GM12878 (cell line): ENCODE data around the gene PTX4. TPM values are rescaled to one million over a fixed set of nuclear protein-coding genes. Genes with fewer than 3 reads are reported as not detected.

Experiments used
- ATAC-seq: fragments of 200-7000 bp; cut with Tn5 transposase; 3 replicates; pipeline ENCODE4 v1.9.1; 2020; ENCODE audit warnings: mild to moderate bottlenecking, moderate library complexity
- BruUV-seq: library from RNA; stranded (reverse); fragments of 400-500 nt; replicated peaks from 2 replicates; lab custom pipeline; 2021; lab: Mats Ljungman, UMichigan
- CTCF ChIA-PET: fragments of 300-600 bp; sonication (Branson Sonifier 250); formaldehyde crosslinking; extraction: SDS; loops from one replicate; lab custom pipeline; 2021; ENCODE audit warnings: inconsistent platforms; lab: Yijun Ruan, JAX
- POLR2A ChIA-PET: fragments of 350-600 bp; formaldehyde crosslinking; extraction: SDS; loops from one replicate; lab custom pipeline; 2021; ENCODE audit warnings: inconsistent platforms; lab: Charles Lee
- RAD21 ChIA-PET: fragments of 300-600 bp; sonication (Branson Sonifier 250); formaldehyde crosslinking; loops from one replicate; lab custom pipeline; 2023; ENCODE audit warnings: antibody characterized with exemption; ENCODE audit not compliant: unreplicated experiment; lab: Charles Lee
- SMC1A ChIA-PET: fragments of 300-600 bp; sonication (Branson Sonifier 250); formaldehyde crosslinking; loops from one replicate; lab custom pipeline; 2023; ENCODE audit not compliant: unreplicated experiment, uncharacterized antibody; lab: Charles Lee
- DNase-seq: peaks from one replicate; pipeline ENCODE4 v3.0.0-alpha.2; 2011; ENCODE audit warnings: low read depth, low spot score
- FAIRE-seq: peaks from 3 replicates; lab custom pipeline; 2011; peaks lifted over from hg19 to GRCh38; lab: Jason Lieb, UNC
- H2AFZ ChIP-seq: 2 replicates; pipeline ENCODE4 v1.6.0; 2011; ENCODE audit warnings: low read depth, low read length, control low read depth; ENCODE audit not compliant: control insufficient read depth
- H3K27ac ChIP-seq: 2 replicates; pipeline ENCODE4 v1.5.1; 2011; ENCODE audit warnings: control low read depth; ENCODE audit not compliant: control insufficient read depth, insufficient read depth
- H3K27me3 ChIP-seq, 2 experiments: replicated peaks in 1 of 2; 2 replicates each; pipeline versions ENCODE4 v1.6.0 to v1.6.1; 2011; ENCODE audit warnings: low read length in 1 of 2; ENCODE audit not compliant: control insufficient read depth in 2 of 2, insufficient read depth in 2 of 2
- H3K36me3 ChIP-seq, 2 experiments: 2 replicates each; pipeline ENCODE4 v1.5.1; 2011; ENCODE audit warnings: low read length in 1 of 2; ENCODE audit not compliant: control insufficient read depth in 2 of 2, insufficient read depth in 2 of 2
- H3K4me1 ChIP-seq: 2 replicates; pipeline ENCODE4 v1.6.1; 2011; ENCODE audit warnings: mild to moderate bottlenecking, low read length, moderate library complexity, mixed read lengths; ENCODE audit not compliant: control insufficient read depth, insufficient read depth
- H3K4me2 ChIP-seq: 2 replicates; pipeline ENCODE4 v1.6.0; 2011; ENCODE audit warnings: control low read depth; ENCODE audit not compliant: control insufficient read depth, insufficient read depth
- H3K4me3 ChIP-seq: fragments of 200-600 bp; sonication (generic); 2 replicates; pipeline ENCODE4 v1.5.1; 2016
- H3K79me2 ChIP-seq: 2 replicates; pipeline ENCODE4 v1.6.0; 2011; ENCODE audit warnings: low read length; ENCODE audit not compliant: control insufficient read depth, insufficient read depth
- H3K9ac ChIP-seq: 2 replicates; pipeline ENCODE4 v1.8.0; 2011; ENCODE audit warnings: low read length, control low read depth, mixed read lengths; ENCODE audit not compliant: control insufficient read depth, insufficient read depth
- H3K9me3 ChIP-seq: replicated peaks from 3 replicates; pipeline ENCODE4 v1.5.1; 2011; ENCODE audit warnings: mild to moderate bottlenecking, low read length; ENCODE audit not compliant: control insufficient read depth, insufficient read depth
- H4K20me1 ChIP-seq: 2 replicates; pipeline ENCODE4 v1.6.0; 2011; ENCODE audit not compliant: control insufficient read depth, insufficient read depth
- ATF3 ChIP-seq: IDR thresholded peaks from 2 replicates; pipeline ENCODE4 v1.6.1; 2011; ENCODE audit warnings: low read depth, mild to moderate bottlenecking, low read length, moderate library complexity, borderline replicate concordance; ENCODE audit errors: extremely low read depth
- ATF7 ChIP-seq: fragments of 450-650 bp; IDR thresholded peaks from 2 replicates; pipeline ENCODE4 v1.6.1; 2016; ENCODE audit warnings: low read depth, mild to moderate bottlenecking
- CHD1 ChIP-seq: IDR thresholded peaks from 2 replicates; pipeline ENCODE4 v1.6.1; 2012; ENCODE audit warnings: low read depth, low read length, improper control_type of control experiment
- EED ChIP-seq: sonication (generic); IDR thresholded peaks from 2 replicates; pipeline ENCODE4 v1.6.1; 2016; ENCODE audit warnings: antibody characterized with exemption, low read depth
- EP300 ChIP-seq, 2 experiments: fragments of 150-350 bp in 1 of 2; IDR thresholded peaks; 2 replicates each; pipeline ENCODE4 v1.6.1; 2011 to 2012; ENCODE audit warnings: low read depth in 2 of 2, low read length in 2 of 2, borderline replicate concordance in 1 of 2, improper control_type of control experiment in 1 of 2, inconsistent platforms in 1 of 2; ENCODE audit not compliant: control insufficient read depth in 1 of 2
- IKZF2 ChIP-seq, 2 experiments: fragments of 450-650 bp; IDR thresholded peaks; 2 replicates each; pipeline ENCODE4 v1.6.1; 2017; ENCODE audit warnings: mild to moderate bottlenecking in 2 of 2, moderate library complexity in 2 of 2
- IRF4 ChIP-seq: IDR thresholded peaks from 2 replicates; pipeline ENCODE4 v1.6.1; 2011; ENCODE audit warnings: low read depth, low read length
- JUND ChIP-seq: IDR thresholded peaks from 2 replicates; pipeline ENCODE4 v1.6.1; 2012; ENCODE audit warnings: low read depth, mild to moderate bottlenecking, low read length, improper control_type of control experiment, moderate library complexity
- MAX ChIP-seq: IDR thresholded peaks from 2 replicates; pipeline ENCODE4 v1.6.1; 2012; ENCODE audit warnings: low read depth, low read length, improper control_type of control experiment
- MXI1 ChIP-seq: fragments of 150-350 bp; IDR thresholded peaks from 2 replicates; pipeline ENCODE4 v1.6.1; 2011; ENCODE audit warnings: low read depth, mild to moderate bottlenecking, inconsistent platforms, low read length, improper control_type of control experiment
- NFYA ChIP-seq: IDR thresholded peaks from 2 replicates; pipeline ENCODE4 v1.6.1; 2011; ENCODE audit warnings: low read depth, mild to moderate bottlenecking, low read length, improper control_type of control experiment, borderline replicate concordance
- NFYB ChIP-seq: IDR thresholded peaks from 2 replicates; pipeline ENCODE4 v1.6.1; 2011; ENCODE audit warnings: low read depth, mild to moderate bottlenecking, low read length, improper control_type of control experiment, moderate library complexity; ENCODE audit not compliant: insufficient read depth
- RAD51 ChIP-seq: fragments of 450-650 bp; IDR thresholded peaks from 2 replicates; pipeline ENCODE4 v1.6.1; 2016; ENCODE audit warnings: moderate library complexity, mild to moderate bottlenecking, inconsistent platforms
- RCOR1 ChIP-seq: conservative IDR thresholded peaks from 2 replicates; pipeline ENCODE4 v1.6.1; 2012; ENCODE audit warnings: low read depth, low read length, improper control_type of control experiment
- RELB ChIP-seq: fragments of 450-650 bp; IDR thresholded peaks from 2 replicates; pipeline ENCODE4 v1.6.1; 2017; ENCODE audit warnings: low read depth, mild to moderate bottlenecking, moderate library complexity
- SMAD5 ChIP-seq: IDR thresholded peaks from 2 replicates; pipeline ENCODE4 v1.6.1; 2016; ENCODE audit warnings: antibody characterized with exemption, low read depth
- SP1 ChIP-seq: IDR thresholded peaks from one replicate; pipeline ENCODE4 v1.6.1; 2011; ENCODE audit warnings: low read depth, low read length
- SPI1 ChIP-seq: IDR thresholded peaks from 2 replicates; pipeline ENCODE4 v1.6.1; 2011; ENCODE audit warnings: low read depth, mild to moderate bottlenecking, low read length, moderate library complexity, borderline replicate concordance; ENCODE audit not compliant: insufficient read depth
- YBX1 ChIP-seq: fragments of 450-650 bp; IDR thresholded peaks from 2 replicates; pipeline ENCODE4 v1.6.1; 2016; ENCODE audit warnings: antibody characterized with exemption
- WGBS: methylation state at CpG from one replicate; pipeline ENCODE4 v1.1.6; 2016; ENCODE audit warnings: low lambda C conversion rate; ENCODE audit not compliant: insufficient replicate concordance, insufficient coverage; ENCODE audit errors: missing lambda C conversion rate; 5-methylcytosine and 5-hydroxymethylcytosine counted together
- in situ Hi-C: fragments of 300-500 bp; cut with MboI; formaldehyde crosslinking; loops from 9 replicates; pipeline ENCODE4 v1.14.3; 2018; ENCODE audit warnings: mixed read lengths
- intact Hi-C: fragments of 100-400 bp; cut with micrococcal nuclease; formaldehyde crosslinking; loops from one replicate; pipeline ENCODE4 v1.14.2; 2022; ENCODE audit not compliant: unreplicated experiment
- polyA plus RNA-seq, 11 experiments: library from polyadenylated mRNA; depleted of rRNA in 4 of 11; unstranded in 6 of 11; stranded (reverse) in 5 of 11; fragments of >200 nt; fragmentation: Nextera tagmentation in 4 of 11; fragmentation: Illumina TruSeq in 1 of 11; extraction: Ambion mirVana in 4 of 11; extraction: Trizol in 1 of 11; gene quantifications; 1 replicate in 1 of 11; 2 replicates in 10 of 11; pipeline versions ENCODE4 v1.2.1 to v1.2.3, GENCODE V29; 2011 to 2016; ENCODE audit warnings: inconsistent platforms in 2 of 11, missing spikeins in 2 of 11, low read depth in 1 of 11
- total RNA-seq, 4 experiments: library from RNA; depleted of rRNA in 3 of 4; stranded (reverse); fragments of >200 nt in 3 of 4; fragmentation: Illumina TruSeq in 1 of 4; extraction: Trizol in 1 of 4; gene quantifications; 2 replicates each; pipeline versions ENCODE4 v1.2.1 to v1.2.3, GENCODE V29; 2013 to 2021

PTX4 gene
- total and polyA plus RNA-seq, 10 of the 15 experiments (the other 5 are each of a cell fraction or from before 2014, with no cell fraction given) = not detected

- H3K36me3 ChIP-seq = no peaks in the 10 kb centered on the region
- ATAC-seq (no peak), FAIRE-seq (no peak), DNase-seq (no peak)
- no peak overlapping the region for H2AFZ ChIP-seq
- WGBS = 70% methylated on average over 36 of the region's 38 CpGs
- SMC1A ChIA-PET = no interaction called here
- no peak overlapping the region for H3K4me3 ChIP-seq
- H3K4me2 ChIP-seq = no peak overlapping the region
- TF ChIP-seq EED = no peak
- TF ChIP-seq NFYB = no peak
- TF ChIP-seq IRF4 = no peak
- TF ChIP-seq NFYA = no peak
- TF ChIP-seq EP300 (IDR thresholded peaks at IDR 0.05; ENCODE audit: borderline replicate concordance in 1 of 2, control insufficient read depth in 1 of 2, low read depth in 2 of 2, low read length in 2 of 2) = no peak
- TF ChIP-seq RCOR1 = no peak
- no peak for TF ChIP-seq RELB
- no peak for TF ChIP-seq CHD1
- TF ChIP-seq RAD51 = no peak
- TF ChIP-seq SMAD5 = no peak
- no peak for TF ChIP-seq YBX1
- TF ChIP-seq JUND = no peak
- TF ChIP-seq ATF3 = no peak
- TF ChIP-seq SP1 = no peak
- TF ChIP-seq IKZF2 (IDR thresholded peaks at IDR 0.05) = no peak
- no peak for TF ChIP-seq ATF7
- TF ChIP-seq MAX = no peak
- no peak for TF ChIP-seq SPI1
- TF ChIP-seq MXI1 = no peak
- no peaks in the 10 kb centered on the region for H4K20me1 ChIP-seq
- H3K79me2 ChIP-seq = no peaks in the 10 kb centered on the region
- intact Hi-C loops (no loop called here), in situ Hi-C loops (no loop called here)
- H3K27me3 ChIP-seq = no peaks in the 10 kb centered on the region
- H3K27ac ChIP-seq = no peak overlapping the region
- no peaks in the 10 kb centered on the region for H3K4me1 ChIP-seq
- CTCF ChIA-PET = interaction anchor here (1.5 kb wide), 1 partner anchor 79 kb away, joined by 3 read pairs; no protein-coding TSS in a partner anchor
- no peak overlapping the region for H3K9ac ChIP-seq
- POLR2A ChIA-PET = no interaction called here
- RAD21 ChIA-PET = no interaction called here
- no peaks in the 10 kb centered on the region for H3K9me3 ChIP-seq
- no TSS peak for BruUV-seq
Measured at GRCh38 chr16:1443403-1443973, 45.3 kb downstream of the PTX4 start.
